GM20000 (cell line): ENCODE measurements around the gene CDCA4.

Source experiments
- DNase-seq: peaks from one replicate; pipeline ENCODE4 v3.0.0; 2012; ENCODE audit warnings: low spot score
- CTCF ChIP-seq: IDR thresholded peaks from 2 replicates; pipeline ENCODE4 v1.5.1; 2012; ENCODE audit warnings: mild to moderate bottlenecking, control low read depth; ENCODE audit errors: extremely low read depth, missing control alignments

CDCA4 gene

GRCh38 chr14:105061428-105062047 is 40.7 kb upstream of the CDCA4 start:
- no peak for TF ChIP-seq CTCF
- peak; percentile 76 for DNase-seq

GRCh38 chr14:105060751-105061427 is 40.0 kb upstream of the CDCA4 start:
- no peak for TF ChIP-seq CTCF
- no peak for DNase-seq

GRCh38 chr14:105059925-105060565 is 39.2 kb upstream of the CDCA4 start:
- TF ChIP-seq CTCF: no peak
- DNase-seq: no peak

- no peak for TF ChIP-seq CTCF
- no peak for DNase-seq
These were observed 38.4 kb upstream of the CDCA4 start for GRCh38 chr14:105059035-105059924.

GRCh38 chr14:105058521-105059034 is 37.7 kb upstream of the CDCA4 start:
- no peak for DNase-seq
- no peak for TF ChIP-seq CTCF

GRCh38 chr14:105056303-105056831 is 35.5 kb upstream of the CDCA4 start:
- no peak for DNase-seq
- TF ChIP-seq CTCF: no peak
